GM21381 (cell line): Measurements from ENCODE around the gene FLCN.
"Not testable (repeated sequence)": the region's sequence is repeated elsewhere in the genome, so short reads cannot be mapped to it uniquely, and the experiment has no call there.

Experiments
- ATAC-seq: cut with Tn5 transposase; IDR thresholded peaks from one replicate; pipeline ENCODE4 v1.9.1; 2021; ENCODE audit warnings: mild to moderate bottlenecking, moderate library complexity; ENCODE audit not compliant: unreplicated experiment

The FLCN gene

DNA sequence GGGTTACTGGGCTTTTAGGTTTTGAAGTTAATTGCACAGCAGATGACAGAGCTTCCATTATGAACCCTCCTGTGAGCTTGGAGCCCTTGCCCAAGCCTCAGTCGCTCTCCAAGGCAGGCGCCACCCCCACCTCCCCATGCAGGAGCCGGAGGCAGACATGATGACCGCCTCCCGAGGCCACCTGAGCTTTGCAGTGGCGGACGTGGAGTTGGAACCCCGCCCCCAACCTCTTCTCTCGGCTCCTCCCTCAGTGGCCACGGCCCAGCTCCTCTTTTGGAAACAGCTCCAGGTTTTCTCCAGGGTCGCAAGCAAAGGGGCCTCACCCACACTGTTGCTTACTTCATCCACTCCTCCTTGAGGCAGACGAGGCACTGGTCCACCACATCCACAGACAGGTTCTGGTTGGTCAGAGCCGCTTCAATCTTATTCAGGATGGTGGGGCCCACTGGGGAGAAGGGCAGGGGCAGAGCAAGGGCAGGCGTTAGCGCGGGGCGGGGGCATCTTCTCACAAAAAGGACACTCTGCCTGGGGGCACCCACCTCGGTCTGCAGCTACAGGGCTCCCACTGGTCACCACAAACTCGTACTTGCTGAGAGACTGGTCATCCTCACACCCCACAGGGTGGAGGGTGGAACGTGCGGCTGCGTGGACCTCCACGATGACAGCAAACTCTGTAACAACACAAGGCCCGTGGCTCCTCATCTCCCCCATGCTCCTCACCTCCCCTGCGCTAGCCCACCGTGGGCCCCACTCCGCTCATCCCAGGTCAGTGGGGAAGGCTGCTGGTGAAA, 22.1 kb downstream of the FLCN start:
- no peak for ATAC-seq

DNA sequence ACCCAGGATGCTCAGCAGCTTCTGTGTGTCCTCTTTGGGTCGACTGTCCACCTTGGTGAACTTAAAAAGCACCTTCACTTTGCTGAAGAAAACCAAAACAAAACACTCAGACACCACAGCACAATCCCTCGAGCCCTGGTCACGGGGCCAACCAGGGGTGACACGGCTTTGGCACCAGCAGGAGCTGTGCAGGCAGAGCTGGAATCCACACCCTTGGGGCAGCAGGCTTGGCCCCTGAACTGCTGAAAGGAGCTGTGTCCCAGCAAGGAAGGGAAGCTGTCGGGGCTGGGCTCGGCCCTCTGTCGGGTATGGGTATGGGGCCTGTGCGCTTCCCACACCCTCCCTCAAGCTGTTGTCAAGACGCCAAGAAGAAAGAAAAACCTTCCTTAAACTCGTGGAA, 23.2 kb downstream of the FLCN start:
- no peak for ATAC-seq

DNA sequence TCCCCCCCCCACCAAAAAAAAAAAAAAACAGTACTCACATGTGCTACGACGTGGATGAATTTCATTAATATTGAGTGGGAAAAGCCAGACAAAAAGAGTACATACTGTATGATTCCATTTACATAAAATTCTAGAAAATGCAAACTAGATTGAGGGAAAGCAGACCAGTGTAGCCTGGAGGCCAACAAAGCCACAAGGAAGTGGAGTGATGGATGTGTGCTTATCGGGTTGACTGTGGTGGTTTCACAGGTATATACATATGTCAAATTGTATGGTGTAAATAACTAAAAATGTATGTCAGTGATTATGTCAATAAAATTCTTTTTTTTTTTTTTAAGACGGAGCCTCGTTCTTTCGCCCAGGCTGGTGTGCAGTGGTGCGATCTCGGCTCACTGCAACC, 29.0 kb downstream of the FLCN start:
- no peak for ATAC-seq

DNA sequence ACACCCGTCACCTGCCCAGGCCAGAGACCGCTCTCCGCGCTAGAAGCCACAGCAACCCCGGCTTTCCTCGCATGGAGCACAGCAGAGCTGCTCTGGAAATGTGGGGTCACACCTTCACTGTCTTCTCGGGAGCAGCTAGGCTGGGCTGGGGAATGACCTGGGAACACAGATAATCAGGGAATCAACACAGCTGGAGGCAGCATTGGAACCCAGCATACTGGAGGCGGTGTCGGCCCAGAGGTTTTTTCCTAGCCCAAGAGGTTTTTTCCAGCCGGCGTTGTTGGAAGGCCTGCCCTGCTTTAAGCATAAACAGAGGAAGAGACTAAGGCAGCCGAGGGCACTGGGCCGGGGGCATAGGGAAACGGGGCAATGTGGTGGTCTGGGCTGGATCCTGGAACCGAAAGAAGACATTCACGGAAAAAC, 30.0 kb downstream of the FLCN start:
- ATAC-seq, result no peak

DNA sequence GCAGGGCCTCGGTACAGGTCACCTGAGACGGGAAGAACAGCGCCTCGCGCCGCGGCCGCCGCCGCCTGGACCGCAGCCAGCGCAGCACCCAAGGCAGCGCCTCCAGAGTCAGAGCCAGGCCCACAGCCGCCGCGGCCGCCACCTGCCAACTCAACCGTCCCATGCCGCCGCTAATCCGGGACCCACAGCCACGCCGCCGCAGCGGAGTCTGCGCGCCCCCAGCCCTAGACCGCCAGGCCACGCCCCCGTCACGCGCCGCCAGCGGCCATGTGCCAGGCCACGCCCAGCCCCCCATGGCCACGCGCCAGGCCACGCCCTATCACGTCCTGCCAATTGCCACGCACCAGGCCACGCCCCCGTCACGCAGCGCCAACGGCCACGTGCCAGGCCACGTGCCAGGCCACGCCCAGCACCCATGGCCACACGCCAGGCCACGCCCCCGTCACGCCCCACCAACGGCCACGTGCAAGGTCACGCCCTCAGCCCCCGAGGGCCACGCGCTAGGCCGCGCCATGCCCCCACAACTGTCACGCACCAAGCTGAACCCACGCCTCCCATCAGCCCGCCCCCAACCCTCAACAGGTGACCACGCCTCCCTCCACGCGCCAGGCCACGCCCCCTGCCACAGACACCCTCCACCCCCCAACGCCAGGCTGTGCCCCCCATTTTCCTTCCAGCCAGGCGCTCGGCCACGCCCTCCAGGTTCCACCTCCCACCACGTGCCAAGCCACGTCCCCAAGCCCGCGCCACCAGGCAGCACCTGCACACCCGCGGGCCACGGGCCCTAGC, 30.6 kb downstream of the FLCN start, which contains the start of gene PLD6:
TSS of gene PLD6 (minus strand) at position 210 of the 789 bp plus-strand sequence. CDS start at position 163, 47 bp downstream.
- ATAC-seq, result peak; percentile 45

DNA sequence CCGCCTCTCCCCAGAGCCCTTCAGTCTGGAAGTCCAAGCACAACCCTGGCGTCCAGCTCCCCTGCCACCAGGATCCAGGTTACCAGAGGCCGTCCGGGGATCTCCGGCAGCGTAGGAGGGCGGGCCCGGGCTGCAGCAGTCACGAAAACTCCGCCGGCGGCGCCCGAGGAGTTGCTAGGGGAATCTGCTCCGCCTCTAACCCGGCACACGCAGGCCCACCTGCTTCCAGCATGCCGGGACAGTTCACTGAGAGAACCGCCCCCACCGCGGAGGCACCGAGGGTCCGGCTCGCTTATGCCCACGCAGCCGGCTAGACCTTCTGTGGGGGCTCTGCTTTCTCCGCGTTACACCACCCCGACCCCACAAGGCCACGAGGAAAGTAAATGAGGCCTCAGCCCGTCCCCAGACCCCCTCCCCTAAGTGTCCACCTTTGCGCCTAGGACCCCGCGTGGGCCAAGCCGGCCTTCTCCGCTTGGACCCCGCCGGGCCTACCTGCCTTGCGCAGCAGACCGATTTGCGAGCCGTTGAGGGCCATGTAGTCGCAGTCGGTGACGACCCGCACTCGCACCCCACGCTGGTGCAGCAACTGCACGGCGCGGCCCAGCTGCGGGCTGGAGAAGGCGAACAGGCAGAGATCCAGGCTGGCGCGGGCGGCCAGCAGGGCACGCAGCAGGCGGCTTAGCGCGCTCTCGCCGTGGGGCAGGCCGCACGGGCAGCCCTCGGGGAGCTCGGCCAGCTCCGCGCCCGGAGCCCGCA, 31.4 kb downstream of the FLCN start:
- ATAC-seq, result peak; percentile 23

DNA sequence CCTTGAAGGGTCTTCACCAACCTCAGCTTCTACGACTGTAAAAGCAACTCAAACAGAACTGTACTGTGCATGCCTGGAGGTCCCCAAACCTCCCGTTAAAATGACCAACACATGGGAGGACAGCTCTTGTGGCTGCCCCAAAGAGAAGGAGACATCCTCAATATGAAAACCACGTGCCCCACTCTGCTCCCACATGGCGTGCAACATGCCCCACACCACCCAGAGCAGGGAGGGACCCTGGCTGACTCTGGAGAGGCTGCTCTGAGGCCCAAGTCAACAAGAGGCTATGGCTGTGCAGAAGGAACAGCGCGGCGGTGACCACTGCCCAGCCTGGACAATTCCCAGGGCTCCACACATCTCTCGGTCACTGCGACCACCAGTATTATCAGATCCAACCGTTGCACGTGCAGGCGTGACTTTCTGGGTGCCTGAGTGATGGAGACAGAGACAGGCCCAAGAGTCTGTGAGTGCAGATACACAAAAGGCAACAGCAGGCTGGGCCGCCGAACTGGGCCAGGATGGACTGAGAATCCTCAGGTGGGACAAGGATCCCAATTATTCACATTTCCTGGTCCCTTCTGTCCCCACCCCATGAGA, 32.2 kb downstream of the FLCN start:
- no peak for ATAC-seq

DNA sequence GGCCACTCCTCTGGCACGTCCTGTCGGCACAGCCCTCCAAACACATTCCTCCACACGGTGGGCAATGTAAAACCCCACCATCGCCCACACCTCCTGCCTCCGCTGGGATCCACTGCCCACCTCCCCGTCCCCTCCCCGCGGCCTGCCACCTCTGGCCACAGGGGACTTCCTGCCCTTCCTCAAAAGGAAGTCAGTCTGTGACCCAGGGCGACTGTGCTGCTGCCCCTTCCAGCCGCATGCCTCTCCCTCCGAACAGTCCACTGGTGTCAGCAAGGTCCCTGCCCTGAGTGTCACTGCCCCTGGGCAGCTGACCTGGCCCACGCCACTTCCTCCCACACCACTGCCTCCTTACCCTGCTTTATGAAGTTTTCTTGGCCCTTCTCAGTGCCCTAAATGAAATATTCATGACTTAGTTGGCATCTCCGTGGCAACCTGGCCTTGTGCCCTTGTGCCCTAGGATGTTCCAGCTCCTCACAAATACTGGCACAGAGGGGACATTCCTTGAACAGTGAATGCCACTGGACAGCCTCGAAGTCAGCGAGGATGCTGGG, 32.9 kb downstream of the FLCN start:
- no peak for ATAC-seq

DNA sequence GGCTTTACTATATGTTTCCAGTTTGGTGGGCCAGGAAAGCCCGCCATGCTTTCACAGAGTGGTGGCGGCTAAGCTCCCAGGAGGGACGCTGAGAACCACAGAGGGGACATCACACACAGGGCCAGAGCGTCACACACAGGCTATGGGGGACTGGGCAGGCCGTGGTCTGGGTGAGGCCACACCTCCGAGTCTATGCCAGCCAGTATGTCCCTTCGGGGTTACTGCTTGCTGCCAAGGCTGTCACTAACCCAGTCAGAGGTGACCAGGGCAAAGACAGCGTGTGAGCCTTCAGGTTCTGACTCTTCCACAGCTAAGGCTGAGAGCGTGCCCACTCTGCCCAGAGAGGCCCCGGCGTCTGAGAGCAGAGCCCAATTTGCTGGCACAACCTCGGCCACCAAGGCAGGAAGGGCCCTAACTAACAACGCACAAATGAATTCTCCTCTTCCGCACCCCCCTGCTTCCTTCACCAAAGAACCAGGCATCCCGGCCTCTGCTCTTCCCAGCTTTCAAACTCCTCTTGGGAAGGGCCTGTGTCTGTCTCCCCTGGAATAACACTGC, 33.7 kb downstream of the FLCN start:
- no peak for ATAC-seq

DNA sequence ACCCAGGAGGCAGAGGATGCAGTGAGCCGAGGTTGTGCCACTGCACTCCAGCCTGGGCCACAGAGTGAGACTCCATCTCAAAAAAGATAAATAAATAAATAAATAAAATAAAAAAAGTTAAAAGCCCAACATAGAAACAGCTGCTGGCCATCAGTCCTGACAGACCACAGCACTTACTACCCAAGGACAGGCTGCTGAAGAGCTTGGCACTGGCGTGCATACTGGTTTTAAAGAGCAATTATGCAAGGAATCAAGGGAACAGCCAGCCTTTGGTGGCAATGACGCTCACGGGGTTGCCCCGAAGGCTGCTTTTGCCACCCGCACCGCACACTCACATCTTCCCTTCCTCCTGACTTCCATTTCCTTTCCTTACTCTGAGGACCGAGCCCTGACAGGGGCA, 35.1 kb downstream of the FLCN start:
- ATAC-seq, result no peak

DNA sequence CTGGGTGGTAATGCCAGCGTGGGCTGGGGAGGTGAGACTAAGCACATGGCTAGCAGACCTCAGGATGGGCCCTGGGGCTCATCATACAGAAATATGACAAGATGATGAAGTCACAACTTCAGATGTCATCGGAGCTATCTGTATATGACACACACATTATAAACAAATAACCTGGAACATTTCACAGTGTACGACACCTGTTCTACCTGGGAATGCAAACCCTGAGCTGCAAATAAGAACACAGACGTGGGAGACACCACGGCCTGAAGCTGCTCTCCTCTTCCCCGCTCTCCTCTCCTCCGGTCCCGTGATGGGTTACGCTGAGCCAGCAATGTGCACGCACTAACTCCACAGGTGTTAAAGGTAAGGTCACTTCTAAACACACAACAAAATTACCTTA, 35.7 kb downstream of the FLCN start:
- no peak for ATAC-seq

DNA sequence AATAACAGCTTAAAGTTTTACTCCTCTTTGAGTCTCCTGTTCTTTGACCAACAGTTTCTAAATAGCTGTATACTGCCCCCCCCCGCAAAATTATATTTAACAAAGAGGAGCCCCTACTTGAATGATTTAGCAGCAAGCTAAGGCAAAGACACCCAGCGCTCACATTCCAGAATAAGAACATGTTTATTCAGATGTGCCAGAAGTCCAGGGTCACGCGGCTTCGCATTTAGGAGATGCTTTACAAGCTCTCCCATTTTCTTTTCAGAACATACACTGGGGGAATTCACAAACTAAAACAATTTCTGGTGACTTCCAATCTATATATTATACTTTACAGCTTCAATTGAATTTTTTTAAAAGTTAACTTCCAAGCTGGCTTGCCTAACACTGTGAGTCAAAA, 36.1 kb downstream of the FLCN start:
- no peak for ATAC-seq

DNA sequence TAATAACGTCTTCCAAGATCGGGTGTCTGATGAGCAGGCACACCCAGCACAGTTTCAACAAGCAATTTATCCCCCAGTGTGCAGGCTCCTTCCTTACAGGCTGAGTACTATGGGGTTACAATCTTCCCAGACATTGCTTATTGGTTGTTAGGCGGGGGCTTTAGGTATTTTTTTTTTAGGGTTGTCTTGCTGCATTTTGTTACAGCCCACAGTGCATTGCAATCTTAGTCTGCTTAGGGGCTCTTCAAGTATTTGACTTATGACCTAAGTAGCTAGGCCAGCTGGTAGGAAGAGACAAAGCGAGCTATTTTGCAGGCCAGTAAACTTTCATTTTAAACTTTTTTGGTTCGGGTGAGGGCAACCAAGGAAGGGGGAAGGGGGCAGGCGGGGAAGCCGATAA, 36.7 kb downstream of the FLCN start:
- ATAC-seq, result no peak

DNA sequence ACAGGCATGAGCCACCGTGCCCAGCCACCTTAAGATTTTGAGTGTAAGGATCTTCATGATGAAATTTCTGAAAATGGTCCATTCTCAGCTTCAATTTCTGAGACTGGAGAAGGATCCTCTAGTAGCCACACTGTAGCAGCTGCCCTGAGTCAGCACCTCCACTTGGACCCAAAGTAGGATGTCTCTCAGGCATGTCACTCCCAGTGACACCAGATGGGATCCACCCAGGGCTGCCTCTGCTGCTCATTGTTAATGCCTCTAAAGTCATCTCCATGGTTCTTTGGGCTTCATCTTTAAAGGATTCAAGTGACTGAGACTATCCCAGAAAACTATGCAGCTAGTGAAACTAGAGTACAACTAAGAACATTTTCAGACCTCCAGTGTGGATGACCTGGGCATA, 38.7 kb downstream of the FLCN start:
- ATAC-seq, result no peak

DNA sequence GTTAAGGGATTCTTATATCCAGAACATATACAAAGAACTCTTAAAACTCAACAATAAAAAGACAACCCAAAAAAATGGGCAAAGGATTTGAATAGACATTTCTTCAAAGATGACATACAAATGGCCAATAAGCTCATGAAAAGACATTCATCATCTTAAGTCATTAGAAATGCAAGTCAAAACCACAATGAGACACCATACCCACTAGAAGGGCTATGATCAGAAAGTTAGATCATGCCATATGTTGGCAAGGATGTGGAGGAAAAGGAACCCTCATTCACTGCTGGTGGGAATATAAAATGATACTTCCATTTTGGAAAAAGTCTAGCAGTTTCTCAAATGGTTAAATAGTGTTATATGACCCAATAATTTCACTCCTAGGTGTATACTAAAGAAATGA, 40.2 kb downstream of the FLCN start:
- ATAC-seq, result no peak

DNA sequence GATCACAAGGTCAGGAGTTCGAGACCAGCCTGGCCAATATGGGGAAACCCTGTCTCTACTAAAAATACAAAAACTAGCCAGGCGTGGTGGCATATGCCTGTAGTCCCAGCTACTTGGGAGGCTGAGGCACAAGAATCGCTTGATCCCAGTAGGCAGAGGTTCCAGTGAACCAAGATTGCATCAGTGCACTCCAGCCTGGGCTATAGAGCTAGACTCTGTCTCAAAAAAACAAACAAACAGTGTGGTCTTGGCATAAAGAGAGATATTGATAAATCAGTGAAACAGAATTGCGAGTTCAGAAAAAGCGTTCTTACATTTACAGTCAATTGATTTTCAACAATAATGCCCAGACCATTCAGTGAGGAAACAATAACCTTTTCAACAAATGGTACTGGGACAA, 41.5 kb downstream of the FLCN start:
- not testable (repeated sequence) for ATAC-seq

DNA sequence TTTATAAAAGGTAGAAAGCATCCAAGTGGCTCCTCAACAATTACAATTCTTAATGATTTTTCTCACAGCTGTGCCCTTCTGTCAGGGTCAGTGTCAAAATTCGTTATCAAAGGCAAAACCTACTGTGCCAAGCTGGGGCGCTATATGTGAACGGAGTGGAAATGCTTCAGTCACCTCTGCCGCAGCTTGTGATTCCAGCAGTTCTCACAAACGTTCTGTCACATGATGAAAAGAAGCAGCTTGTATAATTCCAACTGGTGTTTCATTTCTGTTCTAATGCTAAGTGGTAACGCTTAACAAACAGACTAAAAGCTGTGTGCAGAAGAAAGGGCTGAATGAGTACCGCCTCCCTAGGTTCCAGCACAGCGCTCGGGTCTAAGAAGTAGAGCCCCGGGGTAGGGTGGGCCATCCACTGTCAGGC, 45.0 kb downstream of the FLCN start:
- no peak for ATAC-seq

DNA sequence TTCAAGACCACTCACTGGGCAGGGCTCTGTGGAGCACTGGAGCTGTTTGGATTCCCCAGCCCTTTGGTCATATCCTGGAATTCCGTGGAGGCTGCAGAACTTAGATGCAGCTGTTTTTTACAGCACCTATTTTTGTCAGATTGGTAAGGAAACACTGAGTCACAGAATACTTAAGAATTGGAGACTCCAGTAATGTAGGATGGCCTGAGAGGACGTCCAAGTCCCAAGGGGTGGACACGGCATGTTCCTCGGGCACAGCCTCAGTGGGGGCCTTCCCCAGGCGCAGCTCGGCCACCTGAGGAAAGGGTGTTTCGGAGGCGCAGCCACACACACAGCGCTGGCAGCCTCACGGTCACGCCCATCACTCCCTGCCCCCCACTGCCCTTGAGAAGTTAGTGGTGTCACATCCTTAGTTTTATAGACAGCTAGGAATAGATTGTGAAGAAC, 45.6 kb downstream of the FLCN start:
- ATAC-seq, result no peak

DNA sequence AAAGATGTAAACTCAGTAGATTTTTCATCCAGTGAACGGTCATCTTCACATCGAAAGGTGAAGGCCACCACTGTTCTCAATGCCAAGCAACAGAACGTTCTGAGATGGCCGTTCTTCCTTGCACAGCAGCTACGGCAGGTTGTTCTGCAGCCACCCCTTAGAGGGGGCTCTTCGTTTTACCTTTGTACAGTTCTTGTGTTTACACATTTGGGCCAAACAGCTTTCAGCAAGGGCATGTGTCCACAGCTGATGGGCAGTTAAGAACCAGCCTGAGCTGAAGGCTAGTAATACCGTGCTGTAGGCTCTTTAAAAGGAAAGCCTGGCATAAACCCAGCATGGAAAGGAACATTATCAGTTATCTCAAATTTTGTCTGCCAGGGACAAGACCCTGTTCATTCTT, 46.8 kb downstream of the FLCN start:
- no peak for ATAC-seq

DNA sequence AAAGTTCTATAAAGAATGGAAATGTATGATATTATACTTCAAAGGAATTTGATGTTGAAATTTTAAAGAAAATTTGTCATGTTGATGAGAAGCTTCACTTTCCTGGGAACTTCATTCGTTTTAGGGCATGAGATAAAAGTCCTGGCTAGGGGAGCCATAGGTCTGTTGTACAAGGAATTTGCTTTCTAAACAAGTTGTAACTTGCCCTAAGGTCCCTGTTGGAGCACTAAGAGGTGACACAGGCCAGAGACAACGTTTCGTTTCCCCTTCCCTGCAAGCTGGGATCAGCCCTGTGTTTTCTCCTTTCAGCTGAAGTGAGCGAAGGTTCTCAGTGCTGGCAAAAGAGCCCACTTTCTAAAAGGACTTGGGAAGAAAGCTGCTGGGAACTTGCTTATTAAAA, 47.4 kb downstream of the FLCN start:
- no peak for ATAC-seq
